KMS-11 (cell line): ENCODE data around the gene BTG1.

Experiments used
- H2AFZ ChIP-seq: fragments of 200-600 bp; sonication (generic); 2 replicates; pipeline ENCODE4 v1.6.1; 2016; ENCODE audit warnings: antibody characterized with exemption, mixed run types, low read depth
- H3K27ac ChIP-seq: fragments of 200-600 bp; sonication (generic); 2 replicates; pipeline ENCODE4 v1.6.1; 2016; ENCODE audit warnings: mild to moderate bottlenecking, mixed run types
- H3K27me3 ChIP-seq: fragments of 200-600 bp; sonication (generic); 2 replicates; pipeline ENCODE4 v1.6.1; 2017; ENCODE audit warnings: mild to moderate bottlenecking, low read depth, mixed run types, moderate library complexity; ENCODE audit not compliant: insufficient read depth
- H3K36me3 ChIP-seq: fragments of 200-600 bp; sonication (generic); 2 replicates; pipeline ENCODE4 v1.6.1; 2017; ENCODE audit warnings: mild to moderate bottlenecking, mixed run types; ENCODE audit not compliant: insufficient read depth
- H3K4me1 ChIP-seq: fragments of 200-600 bp; sonication (generic); 2 replicates; pipeline ENCODE4 v1.6.1; 2016; ENCODE audit warnings: mild to moderate bottlenecking, low read depth, mixed run types; ENCODE audit not compliant: poor library complexity, severe bottlenecking
- H3K4me2 ChIP-seq: fragments of 200-600 bp; sonication (generic); 2 replicates; pipeline ENCODE4 v1.7.0; 2016; ENCODE audit warnings: mild to moderate bottlenecking, mixed run types
- H3K4me3 ChIP-seq: fragments of 200-600 bp; sonication (generic); IDR thresholded peaks from 2 replicates; pipeline ENCODE4 v1.6.1; 2017; ENCODE audit warnings: low read depth, low read length, mixed read lengths; ENCODE audit not compliant: insufficient read depth
- H3K79me2 ChIP-seq: fragments of 200-600 bp; sonication (generic); 2 replicates; pipeline ENCODE4 v1.6.1; 2016; ENCODE audit warnings: low read depth, mixed run types; ENCODE audit not compliant: insufficient read depth
- H3K9ac ChIP-seq: fragments of 200-600 bp; sonication (generic); 2 replicates; pipeline ENCODE4 v1.6.1; 2016; ENCODE audit warnings: mild to moderate bottlenecking, mixed run types
- H4K20me1 ChIP-seq: fragments of 200-600 bp; sonication (generic); 2 replicates; pipeline ENCODE4 v1.6.1; 2016; ENCODE audit warnings: mild to moderate bottlenecking, mixed run types; ENCODE audit not compliant: insufficient read depth
- TF ChIP-seq, protein P1 (sequence below): fragments of 200-600 bp; sonication (generic); conservative IDR thresholded peaks from 2 replicates; pipeline ENCODE4 v1.6.1; 2017; ENCODE audit warnings: low read depth, mild to moderate bottlenecking, antibody characterized with exemption, low read length, moderate library complexity, mixed read lengths

The BTG1 gene

GRCh38 chr12:92118826-92119536 is 26.7 kb downstream of the BTG1 start:
- Histone ChIP-seq H2AFZ (no peak overlapping the region), H3K36me3 (no peaks in the 10 kb centered on the region; the same call in 1 of the 2 replicates), H4K20me1 (no peaks in the 10 kb centered on the region), H3K27me3 (no peaks in the 10 kb centered on the region), H3K4me2 (no peak overlapping the region), H3K79me2 (no peaks in the 10 kb centered on the region), H3K9ac (no peak overlapping the region), H3K4me3 (no peak overlapping the region), H3K27ac (no peak overlapping the region), H3K4me1 (no peaks in the 10 kb centered on the region)
- TF ChIP-seq, protein P1, sequence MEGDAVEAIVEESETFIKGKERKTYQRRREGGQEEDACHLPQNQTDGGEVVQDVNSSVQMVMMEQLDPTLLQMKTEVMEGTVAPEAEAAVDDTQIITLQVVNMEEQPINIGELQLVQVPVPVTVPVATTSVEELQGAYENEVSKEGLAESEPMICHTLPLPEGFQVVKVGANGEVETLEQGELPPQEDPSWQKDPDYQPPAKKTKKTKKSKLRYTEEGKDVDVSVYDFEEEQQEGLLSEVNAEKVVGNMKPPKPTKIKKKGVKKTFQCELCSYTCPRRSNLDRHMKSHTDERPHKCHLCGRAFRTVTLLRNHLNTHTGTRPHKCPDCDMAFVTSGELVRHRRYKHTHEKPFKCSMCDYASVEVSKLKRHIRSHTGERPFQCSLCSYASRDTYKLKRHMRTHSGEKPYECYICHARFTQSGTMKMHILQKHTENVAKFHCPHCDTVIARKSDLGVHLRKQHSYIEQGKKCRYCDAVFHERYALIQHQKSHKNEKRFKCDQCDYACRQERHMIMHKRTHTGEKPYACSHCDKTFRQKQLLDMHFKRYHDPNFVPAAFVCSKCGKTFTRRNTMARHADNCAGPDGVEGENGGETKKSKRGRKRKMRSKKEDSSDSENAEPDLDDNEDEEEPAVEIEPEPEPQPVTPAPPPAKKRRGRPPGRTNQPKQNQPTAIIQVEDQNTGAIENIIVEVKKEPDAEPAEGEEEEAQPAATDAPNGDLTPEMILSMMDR = no peak

DNA sequence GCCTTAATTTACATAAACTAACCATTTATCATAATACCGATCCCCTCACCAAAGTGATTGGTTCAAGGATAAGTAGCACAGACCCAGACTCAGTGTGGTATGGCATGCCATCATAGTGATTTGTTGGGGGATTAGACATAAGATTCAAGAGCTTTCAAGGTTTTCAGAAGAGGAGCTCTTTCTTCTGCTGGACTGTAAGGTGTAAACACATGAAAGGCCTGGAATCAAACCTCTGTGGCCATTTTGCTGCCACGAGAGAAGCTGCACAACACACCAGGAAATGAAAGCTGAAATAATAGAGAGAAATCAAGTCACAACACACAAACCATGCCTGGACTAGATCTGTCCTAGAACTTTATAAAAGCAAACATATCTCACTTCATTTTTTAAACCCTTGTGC is 30.8 kb downstream of the BTG1 start:
- Histone ChIP-seq H3K27me3 (no peaks in the 10 kb centered on the region), H3K79me2 (no peaks in the 10 kb centered on the region), H4K20me1 (no peaks in the 10 kb centered on the region), H2AFZ (no peak overlapping the region), H3K27ac (no peak overlapping the region), H3K4me2 (no peak overlapping the region), H3K9ac (no peak overlapping the region), H3K4me1 (no peaks in the 10 kb centered on the region), H3K36me3 (no peaks in the 10 kb centered on the region; the same call in 1 of the 2 replicates), H3K4me3 (no peak overlapping the region)
- TF ChIP-seq, protein P1 = no peak

DNA sequence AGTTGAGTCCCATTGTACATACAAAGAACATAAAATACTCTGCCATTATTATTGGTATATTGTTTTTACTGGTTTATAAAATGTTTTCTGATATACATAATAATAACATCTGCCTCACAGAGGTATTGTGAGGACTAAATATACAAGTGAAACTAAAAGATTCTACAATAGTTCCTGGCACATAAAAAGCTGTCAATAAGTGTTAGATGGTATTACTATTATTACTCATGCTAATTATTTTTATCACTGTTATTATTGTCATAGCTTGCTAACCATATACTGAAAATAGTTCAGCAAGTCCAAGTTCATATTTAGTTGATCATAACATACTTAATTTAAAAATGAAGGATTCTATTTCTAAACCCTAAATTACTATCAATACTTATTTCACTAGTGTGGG is 34.4 kb downstream of the BTG1 start:
- Histone ChIP-seq H3K4me2 (no peak overlapping the region), H3K36me3 (no peaks in the 10 kb centered on the region), H3K79me2 (no peaks in the 10 kb centered on the region), H3K27ac (no peak overlapping the region), H3K4me3 (no peak overlapping the region), H3K27me3 (no peaks in the 10 kb centered on the region), H2AFZ (no peak overlapping the region), H4K20me1 (no peaks in the 10 kb centered on the region), H3K9ac (no peak overlapping the region), H3K4me1 (no peaks in the 10 kb centered on the region)
- TF ChIP-seq, protein P1 = no peak

DNA sequence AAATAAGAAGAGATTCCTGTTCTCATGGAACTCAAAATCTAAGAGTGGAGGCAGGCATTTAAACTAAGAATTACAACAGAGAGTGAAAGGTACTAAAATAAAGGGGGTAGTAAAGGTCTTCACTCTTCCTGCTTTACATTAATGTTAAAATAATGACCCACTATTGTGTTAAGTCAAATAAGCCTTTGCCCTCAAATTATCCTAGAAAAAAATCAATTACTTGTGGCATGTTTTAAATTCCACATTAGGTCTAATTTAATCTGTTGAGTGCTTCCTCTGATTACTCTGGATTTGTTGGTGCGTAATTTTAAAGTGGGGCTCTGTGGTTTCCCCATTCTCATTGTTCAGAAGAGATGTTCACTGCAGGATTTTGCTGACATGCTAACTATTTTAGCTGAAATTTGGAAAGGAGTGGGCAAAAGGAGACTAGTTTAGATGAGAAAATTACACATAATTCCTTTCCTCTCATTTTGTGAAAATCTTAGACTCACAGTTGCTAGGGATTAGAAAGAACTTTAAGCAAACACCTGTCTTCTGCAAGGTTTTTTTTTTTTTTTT is 35.5 kb downstream of the BTG1 start:
- no peak overlapping the region for H2AFZ ChIP-seq
- no peaks in the 10 kb centered on the region for H3K36me3 ChIP-seq
- H3K4me2 ChIP-seq = no peak overlapping the region
- no peak overlapping the region for H3K9ac ChIP-seq
- H3K27ac ChIP-seq = no peak overlapping the region
- H3K4me1 ChIP-seq = no peaks in the 10 kb centered on the region
- no peaks in the 10 kb centered on the region for H3K27me3 ChIP-seq
- H4K20me1 ChIP-seq = no peaks in the 10 kb centered on the region
- H3K79me2 ChIP-seq = no peaks in the 10 kb centered on the region
- H3K4me3 ChIP-seq = no peak overlapping the region
- TF ChIP-seq, protein P1 = no peak
